Retina (tissue), 1 donor: ENCODE results near the gene ELP4.
"Not testable (repeated sequence)": the region's sequence is repeated elsewhere in the genome, so short reads cannot be mapped to it uniquely, and the experiment has no call there.

ENCODE experiments used
- DNase-seq: peaks from one replicate; pipeline ENCODE4 v3.0.0-alpha.2; 2016

Gene ELP4

GRCh38 chr11:31509429-31510345 lies at the start of gene ELP4, which contains the start of gene IMMP1L:
ELP4 (plus strand) TSS chr11:31509767; CDS start chr11:31509785, 18 bp downstream.
IMMP1L (minus strand) TSS chr11:31509622; CDS start chr11:31463276, 46,346 bp downstream.
- peak; percentile 97 for DNase-seq

GRCh38 chr11:31464436-31464835 lies 45.1 kb upstream of the ELP4 start:
- no peak for DNase-seq

- DNase-seq, result no peak
Observed at GRCh38 chr11:31474083-31474482, 35.5 kb upstream of the ELP4 start.

GRCh38 chr11:31477528-31478222 lies 31.9 kb upstream of the ELP4 start:
- DNase-seq, result peak; percentile 45

- DNase-seq, result no peak
Observed at GRCh38 chr11:31478223-31478590, 31.4 kb upstream of the ELP4 start.

- no peak for DNase-seq
Observed at GRCh38 chr11:31479066-31479465, 30.5 kb upstream of the ELP4 start.

GRCh38 chr11:31480930-31481329 lies 28.6 kb upstream of the ELP4 start:
- peak; percentile 36 for DNase-seq

GRCh38 chr11:31484497-31484896 lies 25.1 kb upstream of the ELP4 start:
- DNase-seq, result no peak

GRCh38 chr11:31487848-31488247 lies 21.7 kb upstream of the ELP4 start:
- peak; percentile 49 for DNase-seq

GRCh38 chr11:31492320-31492913 lies 17.1 kb upstream of the ELP4 start:
- no peak for DNase-seq

GRCh38 chr11:31493235-31493634 lies 16.3 kb upstream of the ELP4 start:
- no peak for DNase-seq

- DNase-seq, result not testable (repeated sequence)
Observed at GRCh38 chr11:31493762-31494161, 15.8 kb upstream of the ELP4 start.

- no peak for DNase-seq
Observed at GRCh38 chr11:31499576-31500178, 9.9 kb upstream of the ELP4 start.

GRCh38 chr11:31500560-31500959 lies 9.0 kb upstream of the ELP4 start:
- DNase-seq, result no peak

GRCh38 chr11:31509051-31509428 lies 527 bp upstream of the ELP4 start:
- no peak for DNase-seq

- no peak for DNase-seq
Observed at GRCh38 chr11:31512117-31512516, 2.5 kb downstream of the ELP4 start.

GRCh38 chr11:31521497-31522150 lies 12.1 kb downstream of the ELP4 start:
- no peak for DNase-seq

- DNase-seq, result no peak
Observed at GRCh38 chr11:31529189-31529588, 19.6 kb downstream of the ELP4 start.

GRCh38 chr11:31529701-31530100 lies 20.1 kb downstream of the ELP4 start:
- DNase-seq, result no peak

GRCh38 chr11:31531293-31531692 lies 21.7 kb downstream of the ELP4 start:
- no peak for DNase-seq

GRCh38 chr11:31535479-31535878 lies 25.9 kb downstream of the ELP4 start:
- DNase-seq, result no peak

- no peak for DNase-seq
Observed at GRCh38 chr11:31542862-31543261, 33.3 kb downstream of the ELP4 start.

- DNase-seq, result no peak
Observed at GRCh38 chr11:31555938-31556337, 46.4 kb downstream of the ELP4 start.
